Uterus (tissue), 4 donors: ENCODE results near the gene NUP210. TPM values are rescaled to one million over a fixed set of nuclear protein-coding genes. Genes with fewer than 3 reads are reported as not detected.
A peak's percentile ranks its signal among the peaks of the same experiment; 100 is the strongest.

Source experiments
- DNase-seq, 2 donors: peaks; one replicate each; pipeline ENCODE4 v3.0.0-alpha.2; 2019 to 2020
- H3K27ac ChIP-seq, 2 donors: fragments of 200-600 bp; sonication (generic); 1 replicate in 1 of 2; 2 replicates in 1 of 2; pipeline ENCODE4 v1.5.1; 2016 to 2018
- H3K27me3 ChIP-seq, 2 donors: fragments of 200-600 bp; sonication (generic); one replicate each; pipeline ENCODE4 v1.5.1; 2018 to 2019; ENCODE audit warnings: control low read depth in 1 of 2
- H3K36me3 ChIP-seq, 2 donors: fragments of 200-600 bp; sonication (generic); one replicate each; pipeline ENCODE4 v1.5.1; 2019; ENCODE audit warnings: control low read depth in 1 of 2
- H3K4me1 ChIP-seq, 2 donors: fragments of 200-600 bp; sonication (generic); one replicate each; pipeline ENCODE4 v1.5.1; 2018 to 2019; ENCODE audit warnings: control low read depth in 1 of 2
- H3K4me3 ChIP-seq, 2 donors: fragments of 200-600 bp; sonication (generic); 1 replicate in 1 of 2; 2 replicates in 1 of 2; pipeline ENCODE4 v1.5.1; 2018 to 2019; ENCODE audit warnings: mild to moderate bottlenecking in 1 of 2
- H3K9me3 ChIP-seq, 2 donors: fragments of 200-600 bp; sonication (generic); one replicate each; pipeline ENCODE4 v1.5.1; 2019; ENCODE audit warnings: control low read depth in 1 of 2
- CTCF ChIP-seq, 4 experiments: fragments of 200-600 bp in 2 of 4; fragments of 450-650 bp in 2 of 4; sonication (generic) in 2 of 4; IDR thresholded peaks; one replicate each; pipeline ENCODE4 v1.5.1; 2016 to 2019; ENCODE audit warnings: antibody characterized with exemption in 4 of 4, mild to moderate bottlenecking in 2 of 4, moderate library complexity in 1 of 4
- POLR2A ChIP-seq, 2 donors: fragments of 450-650 bp; IDR thresholded peaks; one replicate each; pipeline ENCODE4 v1.6.1; 2016; ENCODE audit warnings: antibody characterized with exemption in 2 of 2, mild to moderate bottlenecking in 1 of 2, moderate library complexity in 1 of 2
- intact Hi-C: fragments of 100-400 bp; cut with DNase I; formaldehyde crosslinking; loops from one replicate; pipeline ENCODE4 v1.15.1; 2023; ENCODE audit warnings: low total_unique reads
- total RNA-seq, 4 donors: library from RNA; depleted of rRNA in 3 of 4; stranded (reverse); fragments of >200 nt in 3 of 4; gene quantifications; one replicate each; pipeline versions ENCODE4 v1.1.0 to v1.2.4, GENCODE V29; 2014 to 2023
- donor health status: DM: yes; HTN: yes; CAD: no.

The NUP210 gene
- total RNA-seq, 4 donors from 2014 or later, result 0.29 to 9.5 (median 5.1) TPM

GRCh38 chr3:13424865-13425617 lies 4.9 kb upstream of the NUP210 start:
- TF ChIP-seq POLR2A (IDR thresholded peaks at IDR 0.05) (no peak), CTCF (IDR thresholded peaks at IDR 0.05) (no peak)
- Histone ChIP-seq H3K27ac (no peak overlapping the region), H3K9me3 (no peaks in the 10 kb centered on the region), H3K4me1 (no peaks in the 10 kb centered on the region), H3K27me3 (no peaks in the 10 kb centered on the region), H3K36me3 (no peaks in the 10 kb centered on the region), H3K4me3 (no peak overlapping the region)
- intact Hi-C loops, result no loop called here
- no peak for DNase-seq

- intact Hi-C loops, result no loop called here
- no peak for TF ChIP-seq POLR2A (IDR thresholded peaks at IDR 0.05)
- no peak for TF ChIP-seq CTCF (IDR thresholded peaks at IDR 0.05)
- Histone ChIP-seq H3K4me3 (no peak overlapping the region), H3K36me3 (no peaks in the 10 kb centered on the region), H3K4me1 (no peaks in the 10 kb centered on the region), H3K9me3 (no peaks in the 10 kb centered on the region), H3K27ac (no peak overlapping the region), H3K27me3 (peaks cover 0 to 1% of the 10 kb centered on the region in 2 donors)
- no peak for DNase-seq
Measured at GRCh38 chr3:13424141-13424844, 4.2 kb upstream of the NUP210 start.

GRCh38 chr3:13420831-13421765 lies 976 bp upstream of the NUP210 start:
- Histone ChIP-seq H3K27me3 (peaks cover 0 to 5% of the 10 kb centered on the region in 2 donors), H3K4me3 (no peak overlapping the region), H3K9me3 (no peaks in the 10 kb centered on the region), H3K4me1 (no peaks in the 10 kb centered on the region), H3K27ac (no peak overlapping the region), H3K36me3 (no peaks in the 10 kb centered on the region)
- intact Hi-C loops, result no loop called here
- TF ChIP-seq POLR2A (IDR thresholded peaks at IDR 0.05), result no peak
- TF ChIP-seq CTCF (IDR thresholded peaks at IDR 0.05), result no peak
- DNase-seq, result no peak

- no peak for TF ChIP-seq CTCF (IDR thresholded peaks at IDR 0.05)
- TF ChIP-seq POLR2A (IDR thresholded peaks at IDR 0.05), result no peak
- Histone ChIP-seq H3K27ac (no peak overlapping the region), H3K4me3 (peak overlapping the region in 1 of 2 donors; percentile 33), H3K36me3 (no peaks in the 10 kb centered on the region), H3K9me3 (no peaks in the 10 kb centered on the region), H3K4me1 (no peaks in the 10 kb centered on the region), H3K27me3 (peaks cover 0 to 5% of the 10 kb centered on the region in 2 donors)
- intact Hi-C loops, result no loop called here
- DNase-seq, result no peak
Measured at GRCh38 chr3:13419505-13420044, 547 bp downstream of the NUP210 start.
